ENCODE data around the gene ACTR1B. TPM values are rescaled to one million over a fixed set of nuclear protein-coding genes. Genes with fewer than 3 reads are reported as not detected.

Gene ACTR1B
- polyA plus RNA-seq, 1 experiment, result 26.4 TPM

- ChIA-PET CTCF (interaction anchor here (0.6 to 5.9 kb wide), 59 partner anchors 8 to 1206 kb away, joined by 3 to 215 read pairs (median 4); partner anchors contain the start of genes ACTR1B, ANKRD36B and COX5B), POLR2A (interaction anchor here (0.9 kb wide), 1 partner anchor 9 kb away, joined by 3 read pairs; no protein-coding TSS in a partner anchor)
- Histone ChIP-seq H3K27ac (ENCODE audit: low read depth, low read length) (no peak overlapping the region), H3K4me3 (ENCODE audit: low read depth, low read length) (no peak overlapping the region), H3K27me3 (ENCODE audit: control insufficient read depth, insufficient read depth, low read length) (peaks cover 3% of the 10 kb centered on the region), H3K9me3 (ENCODE audit: control insufficient read depth, insufficient read depth, low read length) (no peaks in the 10 kb centered on the region)
- peak; percentile 23 for DNase-seq (ENCODE audit: low read depth, low spot score)
- TF ChIP-seq, protein P1, sequence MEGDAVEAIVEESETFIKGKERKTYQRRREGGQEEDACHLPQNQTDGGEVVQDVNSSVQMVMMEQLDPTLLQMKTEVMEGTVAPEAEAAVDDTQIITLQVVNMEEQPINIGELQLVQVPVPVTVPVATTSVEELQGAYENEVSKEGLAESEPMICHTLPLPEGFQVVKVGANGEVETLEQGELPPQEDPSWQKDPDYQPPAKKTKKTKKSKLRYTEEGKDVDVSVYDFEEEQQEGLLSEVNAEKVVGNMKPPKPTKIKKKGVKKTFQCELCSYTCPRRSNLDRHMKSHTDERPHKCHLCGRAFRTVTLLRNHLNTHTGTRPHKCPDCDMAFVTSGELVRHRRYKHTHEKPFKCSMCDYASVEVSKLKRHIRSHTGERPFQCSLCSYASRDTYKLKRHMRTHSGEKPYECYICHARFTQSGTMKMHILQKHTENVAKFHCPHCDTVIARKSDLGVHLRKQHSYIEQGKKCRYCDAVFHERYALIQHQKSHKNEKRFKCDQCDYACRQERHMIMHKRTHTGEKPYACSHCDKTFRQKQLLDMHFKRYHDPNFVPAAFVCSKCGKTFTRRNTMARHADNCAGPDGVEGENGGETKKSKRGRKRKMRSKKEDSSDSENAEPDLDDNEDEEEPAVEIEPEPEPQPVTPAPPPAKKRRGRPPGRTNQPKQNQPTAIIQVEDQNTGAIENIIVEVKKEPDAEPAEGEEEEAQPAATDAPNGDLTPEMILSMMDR (IDR thresholded peaks at IDR 0.05; ENCODE audit: low read depth, low read length), result peak; percentile 90
Observed at GRCh38 chr2:97699765-97700444, 36.1 kb upstream of the ACTR1B start.

DNA sequence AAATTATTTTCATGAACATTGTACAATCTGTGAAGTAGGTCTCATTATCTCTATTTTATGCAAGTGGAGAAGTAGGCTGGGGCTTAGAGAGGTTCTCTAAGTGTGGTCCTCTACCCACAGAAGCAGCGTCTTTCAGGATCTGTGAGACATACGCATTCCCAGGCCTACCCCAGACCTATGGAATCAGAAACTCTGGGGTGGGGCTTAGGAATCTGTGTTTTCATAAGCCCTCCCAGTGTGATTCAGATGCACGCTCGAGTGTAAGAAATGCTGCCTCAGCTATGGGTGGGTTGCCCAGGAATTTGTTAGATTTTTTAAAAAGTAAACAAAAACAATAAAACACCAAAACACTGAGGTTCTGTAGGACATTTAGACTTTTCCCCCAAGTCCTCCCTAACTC is 34.7 kb upstream of the ACTR1B start:
- TF ChIP-seq, protein P1 (IDR thresholded peaks at IDR 0.05; ENCODE audit: low read depth, low read length), result no peak

DNA sequence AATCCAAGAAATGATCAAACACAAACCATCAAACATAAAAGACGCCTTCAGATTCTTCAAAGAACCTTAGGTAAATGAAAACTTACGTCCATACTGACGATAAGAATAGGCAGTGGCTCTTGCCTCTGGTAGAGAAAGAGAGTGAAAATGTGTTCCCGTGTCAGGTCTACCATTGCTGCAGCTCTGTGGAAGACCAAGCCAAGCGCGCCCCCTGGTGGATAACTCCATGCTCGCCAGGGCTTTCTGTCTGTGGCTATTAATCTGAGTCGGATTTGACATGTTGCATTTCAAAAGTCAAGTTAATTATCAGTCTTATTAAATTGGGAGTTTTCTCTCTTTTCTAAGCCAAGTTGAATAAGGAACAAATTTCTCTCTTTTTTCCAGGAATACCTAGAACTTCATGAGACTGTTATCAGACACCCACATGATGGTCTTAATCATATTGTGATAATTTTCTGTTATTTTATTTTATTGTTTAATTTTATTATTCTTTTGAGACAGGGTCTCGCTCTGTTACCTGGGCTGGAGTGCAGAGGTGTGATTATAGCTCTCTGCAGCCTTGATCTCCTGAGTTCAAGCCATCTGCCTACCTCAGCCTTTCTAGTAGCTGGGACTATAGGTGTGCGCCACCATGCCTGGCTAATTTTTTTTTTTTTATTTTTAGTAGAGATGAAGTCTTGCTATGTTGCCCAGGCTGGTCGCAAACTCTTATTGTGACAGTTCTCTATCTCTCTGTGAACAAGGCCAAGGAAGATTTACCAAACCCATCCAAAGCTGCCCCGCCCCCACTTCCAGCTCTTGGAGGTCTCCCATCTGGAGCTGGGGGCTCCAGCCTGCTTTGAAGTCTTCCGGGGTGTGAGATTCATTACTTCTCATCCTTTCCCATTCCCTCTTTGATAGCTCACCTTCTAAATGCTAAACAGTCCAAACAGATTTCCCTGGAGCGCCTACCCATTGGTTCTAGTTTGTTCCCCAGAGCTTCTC is 33.7 kb upstream of the ACTR1B start:
- ChIA-PET POLR2A (interaction anchor here (0.7 to 1.1 kb wide), 5 partner anchors 21 to 52 kb away, joined by 3 to 4 read pairs (median 3); partner anchors contain the start of genes ACTR1B and COX5B), CTCF (interaction anchor here (0.5 to 5.9 kb wide), 24 partner anchors 11 to 1930 kb away, joined by 3 to 215 read pairs (median 5); partner anchors contain the start of genes ACTR1B and ANKRD36B)
- Histone ChIP-seq H3K27ac (ENCODE audit: low read depth, low read length) (no peak overlapping the region), H3K9me3 (ENCODE audit: control insufficient read depth, insufficient read depth, low read length) (no peaks in the 10 kb centered on the region; the same call in 1 of the 2 replicates), H3K27me3 (ENCODE audit: control insufficient read depth, insufficient read depth, low read length) (no peaks in the 10 kb centered on the region), H3K4me3 (ENCODE audit: low read depth, low read length) (no peak overlapping the region)
- DNase-seq (ENCODE audit: low read depth, low spot score), result peak; percentile 50
- TF ChIP-seq, protein P1 (IDR thresholded peaks at IDR 0.05; ENCODE audit: low read depth, low read length), result peak; percentile 95

More for the DNA sequence above, 34.7 kb upstream of the ACTR1B start:
- Histone ChIP-seq H3K27me3 (ENCODE audit: control insufficient read depth, insufficient read depth, low read length) (peaks cover 3% of the 10 kb centered on the region), H3K27ac (ENCODE audit: low read depth, low read length) (no peak overlapping the region), H3K9me3 (ENCODE audit: control insufficient read depth, insufficient read depth, low read length) (no peaks in the 10 kb centered on the region; the same call in 1 of the 2 replicates), H3K4me3 (ENCODE audit: low read depth, low read length) (no peak overlapping the region)
- DNase-seq (ENCODE audit: low read depth, low spot score), result no peak
- CTCF ChIA-PET, result interaction anchor here (0.7 to 5.9 kb wide), 16 partner anchors 10 to 688 kb away, joined by 3 to 215 read pairs (median 7); partner anchors contain the start of genes ACTR1B, ANKRD36B and COX5B
- POLR2A ChIA-PET, result interaction anchor here (0.8 to 1.1 kb wide), 2 partner anchors 20 to 36 kb away, joined by 3 to 4 read pairs; no protein-coding TSS in a partner anchor

DNA sequence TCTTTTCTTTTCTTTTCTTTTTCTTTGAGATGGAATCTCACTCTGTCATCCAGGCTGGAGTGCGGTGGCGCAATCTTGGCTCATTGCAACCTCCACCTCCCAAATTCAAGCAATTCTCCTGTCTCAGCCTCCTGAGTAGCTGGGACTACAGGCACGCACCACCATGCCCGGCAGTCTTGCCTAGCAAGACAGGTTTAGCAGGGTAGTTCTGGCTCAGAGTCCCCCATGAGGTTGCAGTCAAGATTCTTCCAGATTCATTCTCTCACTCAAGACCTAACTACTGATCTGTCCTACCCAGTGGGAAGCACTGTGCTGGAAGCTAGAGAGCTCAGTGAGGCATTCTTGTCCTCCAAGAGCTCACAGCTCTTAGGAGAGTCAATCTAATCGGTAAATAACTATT is 31.9 kb upstream of the ACTR1B start:
- CTCF ChIA-PET, result interaction anchor here (0.7 to 5.9 kb wide), 5 partner anchors 11 to 574 kb away, joined by 3 to 215 read pairs (median 6); partner anchors contain the start of genes ACTR1B and ANKRD36B
- H3K9me3 ChIP-seq (ENCODE audit: control insufficient read depth, insufficient read depth, low read length), result no peaks in the 10 kb centered on the region; the same call in none of the 2 replicates
- H3K27me3 ChIP-seq (ENCODE audit: control insufficient read depth, insufficient read depth, low read length), result no peaks in the 10 kb centered on the region
- no peak overlapping the region for H3K4me3 ChIP-seq (ENCODE audit: low read depth, low read length)
- DNase-seq (ENCODE audit: low read depth, low spot score), result no peak
- no peak overlapping the region for H3K27ac ChIP-seq (ENCODE audit: low read depth, low read length)
- TF ChIP-seq, protein P1 (IDR thresholded peaks at IDR 0.05; ENCODE audit: low read depth, low read length), result no peak
- POLR2A ChIA-PET, result no interaction called here

All from AG04450 (cell line).